GM23338 (cell line): ENCODE data around the gene KRTAP24-1. TPM values are rescaled to one million over a fixed set of nuclear protein-coding genes. Genes with fewer than 3 reads are reported as not detected.

Source experiments
- ATAC-seq: fragments of 200-7000 bp; cut with Tn5 transposase; 3 replicates; pipeline ENCODE4 v1.9.1; 2020
- DNase-seq: peaks from one replicate; pipeline ENCODE4 v3.0.0-alpha.2; 2015; ENCODE audit warnings: low spot score
- H2AFZ ChIP-seq: fragments of 200-600 bp; sonication (generic); 2 replicates; pipeline ENCODE4 v1.8.0; 2016; ENCODE audit warnings: antibody characterized with exemption, mild to moderate bottlenecking, moderate library complexity
- H3F3A ChIP-seq: fragments of 200-600 bp; sonication (generic); replicated peaks from 2 replicates; pipeline ENCODE4 v1.8.0; 2017; ENCODE audit warnings: antibody characterized with exemption, mixed run types, low read depth
- H3K27ac ChIP-seq: fragments of 200-600 bp; sonication (generic); 2 replicates; pipeline ENCODE4 v1.6.1; 2016; ENCODE audit warnings: low read depth
- H3K27me3 ChIP-seq: fragments of 200-600 bp; sonication (generic); 2 replicates; pipeline ENCODE4 v1.8.0; 2016; ENCODE audit warnings: mild to moderate bottlenecking, mixed run types, moderate library complexity; ENCODE audit not compliant: insufficient read depth
- H3K36me3 ChIP-seq: fragments of 200-600 bp; sonication (generic); 2 replicates; pipeline ENCODE4 v1.8.0; 2016; ENCODE audit warnings: mild to moderate bottlenecking; ENCODE audit not compliant: insufficient read depth
- H3K4me1 ChIP-seq: fragments of 200-600 bp; sonication (generic); 2 replicates; pipeline ENCODE4 v1.8.0; 2016; ENCODE audit warnings: mild to moderate bottlenecking, moderate library complexity; ENCODE audit not compliant: insufficient read depth
- H3K4me2 ChIP-seq: fragments of 200-600 bp; sonication (generic); 2 replicates; pipeline ENCODE4 v1.7.1; 2017; ENCODE audit warnings: mixed run types
- H3K4me3 ChIP-seq: fragments of 200-600 bp; sonication (generic); 2 replicates; pipeline ENCODE4 v1.6.1; 2016; ENCODE audit warnings: mixed run types
- H3K79me2 ChIP-seq: fragments of 200-600 bp; sonication (generic); replicated peaks from 2 replicates; pipeline ENCODE4 v1.8.0; 2017; ENCODE audit warnings: mild to moderate bottlenecking; ENCODE audit not compliant: insufficient read depth
- H3K9me2 ChIP-seq: fragments of 200-600 bp; sonication (generic); 2 replicates; pipeline ENCODE4 v1.8.0; 2017; ENCODE audit not compliant: insufficient read depth
- H4K20me1 ChIP-seq: fragments of 200-600 bp; sonication (generic); replicated peaks from 2 replicates; pipeline ENCODE4 v1.8.0; 2017; ENCODE audit warnings: mild to moderate bottlenecking; ENCODE audit not compliant: insufficient read depth
- H3K27ac Mint-ChIP-seq: 2 replicates; pipeline ENCODE4 v1.8.0; 2020; ENCODE audit warnings: inconsistent platforms, mild to moderate bottlenecking, moderate library complexity, mixed read lengths
- H3K27me3 Mint-ChIP-seq: 3 replicates; pipeline ENCODE4 v1.8.0; 2022; ENCODE audit warnings: low read depth, mild to moderate bottlenecking, moderate library complexity, mixed read lengths, inconsistent platforms; ENCODE audit not compliant: insufficient read depth, poor library complexity
- H3K36me3 Mint-ChIP-seq: 3 replicates; pipeline ENCODE4 v1.8.0; 2021; ENCODE audit warnings: low read depth, mild to moderate bottlenecking, inconsistent platforms, moderate library complexity, mixed read lengths
- H3K4me1 Mint-ChIP-seq: 3 replicates; pipeline ENCODE4 v1.8.0; 2020; ENCODE audit warnings: mild to moderate bottlenecking, inconsistent platforms, mixed read lengths
- H3K4me3 Mint-ChIP-seq: 3 replicates; pipeline ENCODE4 v1.8.0; 2021; ENCODE audit warnings: moderate library complexity, mild to moderate bottlenecking, inconsistent platforms, mixed read lengths
- H3K9me3 Mint-ChIP-seq: 3 replicates; pipeline ENCODE4 v1.8.0; 2020; ENCODE audit warnings: moderate library complexity, mild to moderate bottlenecking, inconsistent platforms, mixed read lengths
- CREB1 ChIP-seq: fragments of 250-450 bp; sonication (Bioruptor Pico); IDR thresholded peaks from 2 replicates; pipeline ENCODE4 v1.5.0; 2020; ENCODE audit warnings: low read depth, mild to moderate bottlenecking, moderate library complexity
- ETS1 ChIP-seq: IDR thresholded peaks from 2 replicates; pipeline ENCODE4 v1.6.1; 2016; ENCODE audit warnings: antibody characterized with exemption
- EZH2 ChIP-seq: fragments of 200-600 bp; sonication (generic); IDR thresholded peaks from one replicate; pipeline ENCODE4 v1.8.0; 2017; ENCODE audit warnings: antibody characterized with exemption, mild to moderate bottlenecking, low read depth; ENCODE audit not compliant: unreplicated experiment
- EZH2phosphoT487 ChIP-seq: fragments of 200-600 bp; sonication (generic); IDR thresholded peaks from one replicate; pipeline ENCODE4 v1.8.1; 2018; ENCODE audit warnings: antibody characterized with exemption; ENCODE audit not compliant: unreplicated experiment
- NANOG ChIP-seq: IDR thresholded peaks from 2 replicates; pipeline ENCODE4 v1.6.1; 2016; ENCODE audit warnings: antibody characterized with exemption, borderline replicate concordance
- REST ChIP-seq: IDR thresholded peaks from one replicate; pipeline ENCODE4 v1.6.1; 2018; ENCODE audit warnings: antibody characterized with exemption; ENCODE audit not compliant: unreplicated experiment
- STAT1 ChIP-seq: IDR thresholded peaks from one replicate; pipeline ENCODE4 v1.6.1; 2016; ENCODE audit warnings: antibody characterized with exemption; ENCODE audit not compliant: unreplicated experiment
- ZNF114 ChIP-seq: fragments of 250-450 bp; sonication (Bioruptor Pico); IDR thresholded peaks from 2 replicates; pipeline ENCODE4 v1.5.0; 2020; ENCODE audit warnings: mild to moderate bottlenecking, moderate library complexity
- ZNF331 ChIP-seq: fragments of 250-450 bp; sonication (Bioruptor Pico); IDR thresholded peaks from 2 replicates; pipeline ENCODE4 v1.5.0; 2020; ENCODE audit warnings: low read depth, mild to moderate bottlenecking, moderate library complexity
- ZNF462 ChIP-seq: fragments of 250-450 bp; sonication (Bioruptor Pico); IDR thresholded peaks from 2 replicates; pipeline ENCODE4 v1.5.0; 2020; ENCODE audit warnings: mild to moderate bottlenecking, moderate library complexity
- polyA plus RNA-seq: library from polyadenylated mRNA; unstranded; fragments of >200 nt; fragmentation: Nextera tagmentation; extraction: Ambion mirVana; gene quantifications from 2 replicates; pipeline ENCODE4 v1.2.1, GENCODE V29; 2016
- total RNA-seq: library from RNA; depleted of rRNA; stranded (reverse); fragments of >200 nt; shearing (Covaris generic); gene quantifications from 2 replicates; pipeline ENCODE4 v1.2.3, GENCODE V29; 2014

The KRTAP24-1 gene
- total and polyA plus RNA-seq, 2 experiments from 2014 or later: not detected

GRCh38 chr21:30326390-30326789 lies 43.6 kb upstream of the KRTAP24-1 start:
- ATAC-seq (no peak), DNase-seq (no peak)
- Mint-ChIP-seq H3K27me3 (no peaks in the 10 kb centered on the region), H3K4me1 (peaks cover 6% of the 10 kb centered on the region; the same call in 2 of the 3 replicates), H3K27ac (no peak overlapping the region), H3K4me3 (no peak overlapping the region), H3K9me3 (peaks cover 13% of the 10 kb centered on the region; the same call in 1 of the 3 replicates), H3K36me3 (no peaks in the 10 kb centered on the region)
- Histone ChIP-seq H3F3A (no peaks in the 10 kb centered on the region), H3K36me3 (no peaks in the 10 kb centered on the region), H4K20me1 (no peaks in the 10 kb centered on the region), H3K9me2 (no peaks in the 10 kb centered on the region; the same call in 1 of the 2 replicates), H3K79me2 (no peaks in the 10 kb centered on the region), H3K27me3 (no peaks in the 10 kb centered on the region), H3K27ac (no peak overlapping the region), H3K4me2 (no peak overlapping the region), H3K4me3 (no peak overlapping the region), H3K4me1 (no peaks in the 10 kb centered on the region), H2AFZ (no peak overlapping the region)
- TF ChIP-seq NANOG: no peak

- no peak for TF ChIP-seq ETS1
- TF ChIP-seq ZNF462: no peak
- TF ChIP-seq NANOG: no peak
- TF ChIP-seq CREB1: no peak
- TF ChIP-seq EZH2phosphoT487: no peak
- no peak for TF ChIP-seq ZNF331 (CRISPR knock-in tag)
- TF ChIP-seq ZNF114 (CRISPR knock-in tag): no peak
- TF ChIP-seq EZH2: no peak
- TF ChIP-seq STAT1: no peak
- TF ChIP-seq REST: no peak
- Histone ChIP-seq H3K79me2 (no peaks in the 10 kb centered on the region), H3K36me3 (no peaks in the 10 kb centered on the region), H3K4me3 (no peak within 1 kb of the TSS), H3F3A (no peaks in the 10 kb centered on the region), H4K20me1 (no peaks in the 10 kb centered on the region), H3K4me2 (no peak within 1 kb of the TSS), H3K4me1 (no peaks in the 10 kb centered on the region), H2AFZ (no peak within 1 kb of the TSS), H3K27ac (no peak within 1 kb of the TSS), H3K27me3 (no peaks in the 10 kb centered on the region), H3K9me2 (no peaks in the 10 kb centered on the region; the same call in 1 of the 2 replicates)
- ATAC-seq (no peak), DNase-seq (no peak)
- no peaks in the 10 kb centered on the region for H3K36me3 Mint-ChIP-seq
- no peak within 1 kb of the TSS for H3K27ac Mint-ChIP-seq
- no peaks in the 10 kb centered on the region; the same call in 2 of the 3 replicates for H3K9me3 Mint-ChIP-seq
- no peak within 1 kb of the TSS for H3K4me3 Mint-ChIP-seq
- H3K27me3 Mint-ChIP-seq: peaks cover 4% of the 10 kb centered on the region
- H3K4me1 Mint-ChIP-seq: no peaks in the 10 kb centered on the region
Measured at GRCh38 chr21:30320215-30320614, 37.5 kb upstream of the KRTAP24-1 start, which contains the start of gene KRTAP26-1. Gene KRTAP26-1, minus strand, starts transcription at chr21:30320315. Its CDS starts 280 bp downstream, at chr21:30320035.
